H1 (cell line): ENCODE measurements around the gene RNFT2. TPM values are rescaled to one million over a fixed set of nuclear protein-coding genes. Genes with fewer than 3 reads are reported as not detected.

Source experiments
- CTCF ChIA-PET: fragments of 300-600 bp; sonication (Branson Sonifier 250); formaldehyde crosslinking; loops from one replicate; lab custom pipeline; 2021; ENCODE audit not compliant: partially characterized antibody; lab: Charles Lee
- POLR2A ChIA-PET: fragments of 300-600 bp; sonication (Branson Sonifier 250); formaldehyde crosslinking; loops from one replicate; lab custom pipeline; 2021; ENCODE audit warnings: inconsistent platforms; ENCODE audit not compliant: partially characterized antibody; lab: Charles Lee
- DNase-seq, 2 experiments: peaks; one replicate each; pipeline versions ENCODE4 v3.0.0 to v3.0.0-alpha.2; 2010 to 2022; ENCODE audit warnings: low spot score in 2 of 2, low read depth in 1 of 2, mixed read lengths in 1 of 2
- FAIRE-seq: peaks from 2 replicates; lab custom pipeline; 2011; peaks lifted over from hg19 to GRCh38; lab: Jason Lieb, UNC
- H2AFZ ChIP-seq: 2 replicates; pipeline ENCODE4 v1.8.1; 2012; ENCODE audit warnings: low read length, inconsistent platforms
- H2AK5ac ChIP-seq: 2 replicates; pipeline ENCODE4 v1.6.1; 2013; ENCODE audit warnings: low read depth, low read length
- H2BK120ac ChIP-seq: replicated peaks from 2 replicates; pipeline ENCODE3; 2013; ENCODE audit warnings: low read depth, low read length, inconsistent platforms
- H2BK12ac ChIP-seq: 2 replicates; pipeline ENCODE4 v1.6.1; 2013; ENCODE audit warnings: low read depth, low read length
- H2BK15ac ChIP-seq: 2 replicates; pipeline ENCODE4 v1.6.1; 2013; ENCODE audit warnings: low read length
- H2BK20ac ChIP-seq: 2 replicates; pipeline ENCODE4 v1.6.1; 2013; ENCODE audit warnings: low read length
- H2BK5ac ChIP-seq: 2 replicates; pipeline ENCODE4 v1.6.1; 2013; ENCODE audit warnings: low read depth, low read length
- H3K14ac ChIP-seq: 2 replicates; pipeline ENCODE4 v1.6.1; 2013; ENCODE audit warnings: inconsistent platforms; ENCODE audit not compliant: insufficient read length
- H3K18ac ChIP-seq: 2 replicates; pipeline ENCODE4 v1.6.1; 2013; ENCODE audit warnings: low read length; ENCODE audit errors: extremely low read depth
- H3K23ac ChIP-seq: 2 replicates; pipeline ENCODE4 v1.6.1; 2013; ENCODE audit warnings: inconsistent platforms; ENCODE audit not compliant: insufficient read length
- H3K23me2 ChIP-seq: 2 replicates; pipeline ENCODE4 v1.6.1; 2013; ENCODE audit warnings: low read depth, low read length
- H3K27ac ChIP-seq: 2 replicates; pipeline ENCODE4 v1.6.1; 2011; ENCODE audit warnings: low read depth, low read length, inconsistent platforms
- H3K27me3 ChIP-seq, 4 experiments: replicated peaks in 1 of 4; 1 replicate in 1 of 4; 2 replicates in 3 of 4; pipeline versions ENCODE4 v1.6.1 to v1.8.1; 2011 to 2013; ENCODE audit warnings: low read length in 3 of 4, mild to moderate bottlenecking in 3 of 4, inconsistent platforms in 2 of 4, mixed read lengths in 2 of 4, moderate library complexity in 1 of 4; ENCODE audit not compliant: control insufficient read depth in 3 of 4, insufficient read depth in 3 of 4; ENCODE audit errors: extremely low read depth in 1 of 4
- H3K36me3 ChIP-seq, 4 experiments: 2 replicates each; pipeline versions ENCODE4 v1.6.1 to v1.8.1; 2011 to 2013; ENCODE audit warnings: mild to moderate bottlenecking in 4 of 4, low read length in 3 of 4, moderate library complexity in 2 of 4, control low read depth in 1 of 4, inconsistent platforms in 1 of 4; ENCODE audit not compliant: insufficient read depth in 4 of 4, control insufficient read depth in 2 of 4
- H3K4ac ChIP-seq: replicated peaks from 2 replicates; pipeline ENCODE3; 2013; ENCODE audit warnings: low read length, low read depth, mixed read lengths, inconsistent platforms; ENCODE audit not compliant: insufficient read length
- H3K4me1 ChIP-seq, 4 experiments: replicated peaks in 1 of 4; 1 replicate in 1 of 4; 2 replicates in 3 of 4; pipeline versions ENCODE4 v1.6.1 to v1.8.1; 2011 to 2013; ENCODE audit warnings: low read length in 3 of 4, inconsistent platforms in 2 of 4, mixed read lengths in 1 of 4; ENCODE audit not compliant: insufficient read depth in 4 of 4, control insufficient read depth in 3 of 4
- H3K4me2 ChIP-seq, 2 experiments: 2 replicates each; pipeline versions ENCODE4 v1.6.1 to v1.8.1; 2011 to 2013; ENCODE audit warnings: low read depth in 2 of 2, low read length in 2 of 2, control low read depth in 1 of 2, inconsistent platforms in 1 of 2, mild to moderate bottlenecking in 1 of 2; ENCODE audit not compliant: insufficient read depth in 1 of 2
- H3K4me3 ChIP-seq, 4 experiments: fragments of 200-600, 300-600 bp in 1 of 4; sonication (generic), shearing (Covaris generic), sonication (Bioruptor Twin) in 1 of 4; 2 replicates each; pipeline versions ENCODE4 v1.5.1 to v1.8.1; 2011 to 2016; ENCODE audit warnings: low read length in 4 of 4, low read depth in 3 of 4, control low read depth in 2 of 4, inconsistent platforms in 2 of 4, mild to moderate bottlenecking in 2 of 4, mixed read lengths in 1 of 4, moderate library complexity in 1 of 4; ENCODE audit not compliant: insufficient read depth in 2 of 4; ENCODE audit errors: extremely low read depth in 1 of 4
- H3K56ac ChIP-seq: replicated peaks from 2 replicates; pipeline ENCODE3; 2013; ENCODE audit warnings: low read depth, mild to moderate bottlenecking, mixed read lengths, low read length, inconsistent platforms; ENCODE audit not compliant: insufficient read length
- H3K79me1 ChIP-seq: 2 replicates; pipeline ENCODE4 v1.6.1; 2013; ENCODE audit warnings: low read depth, low read length, control low read depth
- H3K79me2 ChIP-seq, 2 experiments: 2 replicates each; pipeline versions ENCODE4 v1.6.1 to v1.8.1; 2012 to 2013; ENCODE audit warnings: low read length in 2 of 2, mild to moderate bottlenecking in 2 of 2, inconsistent platforms in 1 of 2; ENCODE audit not compliant: insufficient read depth in 2 of 2, control insufficient read depth in 1 of 2
- H3K9ac ChIP-seq, 4 experiments: replicated peaks in 1 of 4; 1 replicate in 1 of 4; 2 replicates in 3 of 4; pipeline versions ENCODE4 v1.6.1 to v1.8.1; 2011 to 2013; ENCODE audit warnings: low read depth in 3 of 4, low read length in 3 of 4, control low read depth in 2 of 4, mild to moderate bottlenecking in 2 of 4, moderate library complexity in 2 of 4, inconsistent platforms in 1 of 4; ENCODE audit errors: extremely low read depth in 1 of 4
- H3K9me3 ChIP-seq, 2 experiments: 2 replicates each; pipeline versions ENCODE4 v1.6.1 to v1.8.1; 2012 to 2013; ENCODE audit warnings: mild to moderate bottlenecking in 2 of 2, moderate library complexity in 2 of 2, control low read depth in 1 of 2, inconsistent platforms in 1 of 2, low read depth in 1 of 2, low read length in 1 of 2, mixed read lengths in 1 of 2; ENCODE audit not compliant: insufficient read depth in 2 of 2
- H4K20me1 ChIP-seq, 2 experiments: replicated peaks in 1 of 2; 2 replicates each; pipeline versions ENCODE3 to v1.8.1; 2011 to 2013; ENCODE audit warnings: inconsistent platforms in 2 of 2, low read length in 2 of 2, mild to moderate bottlenecking in 1 of 2; ENCODE audit not compliant: insufficient read depth in 2 of 2, control insufficient read depth in 1 of 2
- H4K5ac ChIP-seq: 2 replicates; pipeline ENCODE4 v1.6.1; 2013; ENCODE audit warnings: low read length, low read depth, mixed read lengths, inconsistent platforms; ENCODE audit not compliant: insufficient read length
- H4K8ac ChIP-seq: 2 replicates; pipeline ENCODE4 v1.8.0; 2013; ENCODE audit warnings: mild to moderate bottlenecking, moderate library complexity, low read length, inconsistent platforms; ENCODE audit not compliant: insufficient read depth; ENCODE audit errors: extremely low read depth
- H4K91ac ChIP-seq: replicated peaks from 2 replicates; pipeline ENCODE3; 2013; ENCODE audit warnings: low read length, mixed read lengths, inconsistent platforms; ENCODE audit not compliant: insufficient read length
- ASH2L ChIP-seq: fragments of 200-600, 300-600 bp; sonication (generic); IDR thresholded peaks from one replicate; pipeline ENCODE4 v1.7.1; 2017; ENCODE audit warnings: low read length
- CEBPB ChIP-seq: IDR thresholded peaks from 2 replicates; pipeline ENCODE4 v1.6.1; 2012; ENCODE audit warnings: low read depth, low read length
- EGR1 ChIP-seq: IDR thresholded peaks from 2 replicates; pipeline ENCODE4 v1.6.1; 2011; ENCODE audit warnings: low read depth, low read length, borderline replicate concordance
- KDM4A ChIP-seq: IDR thresholded peaks from one replicate; pipeline ENCODE4 v1.7.1; 2012; ENCODE audit warnings: low read depth, mild to moderate bottlenecking, moderate library complexity, low read length, inconsistent platforms; ENCODE audit not compliant: severe bottlenecking
- POU5F1 ChIP-seq: IDR thresholded peaks from 2 replicates; pipeline ENCODE4 v1.6.1; 2011; ENCODE audit warnings: low read depth, mild to moderate bottlenecking, low read length, moderate library complexity
- RAD21 ChIP-seq, 2 experiments: IDR thresholded peaks in 1 of 2; conservative IDR thresholded peaks in 1 of 2; 2 replicates each; pipeline ENCODE4 v1.6.1; 2011; ENCODE audit warnings: low read depth in 2 of 2, low read length in 2 of 2, improper control_type of control experiment in 1 of 2, inconsistent platforms in 1 of 2, mild to moderate bottlenecking in 1 of 2, moderate library complexity in 1 of 2
- RBBP5 ChIP-seq: IDR thresholded peaks from 2 replicates; pipeline ENCODE4 v1.7.1; 2012; ENCODE audit warnings: low read depth, mild to moderate bottlenecking, inconsistent platforms, low read length, moderate library complexity, borderline replicate concordance
- SIN3A ChIP-seq, 2 experiments: IDR thresholded peaks in 1 of 2; conservative IDR thresholded peaks in 1 of 2; 2 replicates each; pipeline ENCODE4 v1.6.1; 2011 to 2012; ENCODE audit warnings: low read length in 2 of 2, improper control_type of control experiment in 1 of 2, low read depth in 1 of 2, mild to moderate bottlenecking in 1 of 2
- WGBS, 2 experiments: shearing (Covaris generic) in 1 of 2; methylation state at CpG; one replicate each; pipeline versions ENCODE4 v1.1.6 to v1.1.7; 2013 to 2015; ENCODE audit warnings: low lambda C conversion rate in 2 of 2, mixed read lengths in 2 of 2, inconsistent platforms in 1 of 2, low coverage in 1 of 2, missing lambda C conversion rate in 1 of 2; ENCODE audit not compliant: insufficient replicate concordance in 2 of 2, insufficient coverage in 1 of 2, insufficient read length in 1 of 2; ENCODE audit errors: extremely low coverage in 1 of 2, missing lambda C conversion rate in 1 of 2; 5-methylcytosine and 5-hydroxymethylcytosine counted together
- polyA plus RNA-seq, 7 experiments: library from polyadenylated mRNA; depleted of rRNA in 3 of 7; stranded (reverse) in 5 of 7; unstranded in 2 of 7; fragments of >200 nt in 5 of 7; fragments of 200-250 nt in 2 of 7; gene quantifications; 1 replicate in 5 of 7; 2 replicates in 1 of 7; 4 replicates in 1 of 7; pipeline versions ENCODE4 v1.2.1 to v1.2.3, GENCODE V29; 2011 to 2013; ENCODE audit warnings: missing spikeins in 2 of 7, mixed read lengths in 2 of 7
- total RNA-seq: library from RNA; stranded (reverse); fragmentation: NEBNext Ultra II Directional; extraction: Animal tissue kit (Norgen Biotek cat#: 25700); gene quantifications from 2 replicates; pipeline ENCODE4 v1.2.1, GENCODE V29; 2021

The RNFT2 gene
- total and polyA plus RNA-seq, 2 of the 8 experiments (the other 6 are each of a cell fraction or from before 2014, with no cell fraction given): 14.2 to 33.1 TPM

- Histone ChIP-seq H3K36me3 (peaks cover 0 to 4% (median 0%) of the 10 kb centered on the region in 4 experiments; a peak in 1 of 8 replicates), H3K4me3 (peak overlapping the region; percentile 3 to 50 (median 31); a peak in 5 of 8 replicates), H4K20me1 (peaks cover 2 to 4% of the 10 kb centered on the region in 2 experiments), H3K79me2 (no peaks in the 10 kb centered on the region), H2BK15ac (peak overlapping the region; percentile 95; the same call in 1 of the 2 replicates), H3K27ac (no peak overlapping the region), H3K23me2 (peaks cover 20% of the 10 kb centered on the region; the same call in 1 of the 2 replicates), H2BK20ac (no peak overlapping the region), H2BK5ac (no peak overlapping the region), H4K8ac (no peak overlapping the region; the same call in 1 of the 2 replicates), H3K4me1 (peaks cover 2 to 24% (median 11%) of the 10 kb centered on the region in 4 experiments), H3K9me3 (peaks cover 0 to 3% of the 10 kb centered on the region in 2 experiments; a peak in 1 of 4 replicates), H3K14ac (no peak overlapping the region), H3K56ac (no peak overlapping the region), H2AK5ac (no peak overlapping the region), H2BK12ac (0 out of 2 replicates have a peak overlapping the region, but pooled peaks have one; percentile 12), H3K27me3 (peaks cover 34 to 41% (median 38%) of the 10 kb centered on the region in 4 experiments), H3K18ac (peak overlapping the region; percentile 19), H2AFZ (no peak overlapping the region; the same call in 1 of the 2 replicates), H3K23ac (no peak overlapping the region), H3K79me1 (no peaks in the 10 kb centered on the region), H2BK120ac (no peak overlapping the region), H3K4ac (no peak overlapping the region), H4K91ac (no peak overlapping the region), H3K4me2 (peak overlapping the region; percentile 58 to 86), H3K9ac (no peak overlapping the region), H4K5ac (no peak overlapping the region)
- FAIRE-seq (no peak), DNase-seq (peak in 1 of 2 experiments; percentile 64)
- ChIA-PET POLR2A (interaction anchor here (0.6 to 1.0 kb wide), 4 partner anchors 25 to 167 kb away, joined by 3 read pairs; partner anchors contain the start of gene FBXW8), CTCF (interaction anchor here (0.6 to 1.6 kb wide), 5 partner anchors 11 to 154 kb away, joined by 3 to 7 read pairs (median 3); no protein-coding TSS in a partner anchor)
- 8% methylated on average over 12 of the region's 19 CpGs; no CpG with 5 or more reads in 1 of the 2 experiments for WGBS, 2 experiments
- TF ChIP-seq RBBP5 (peak; percentile 32; the same call in 1 of the 2 replicates), KDM4A (peak; percentile 37), EGR1 (peak; percentile 68; the same call in 1 of the 2 replicates), POU5F1 (no peak), RAD21 (IDR thresholded peaks at IDR 0.05 in 1 of 2, conservative IDR thresholded peaks at IDR 0.05 in 1 of 2; ENCODE audit: low read depth in 2 of 2, low read length in 2 of 2) (no peak), SIN3A (conservative IDR thresholded peaks at IDR 0.05 in 1 of 2, IDR thresholded peaks at IDR 0.05 in 1 of 2; ENCODE audit: low read depth in 1 of 2, low read length in 2 of 2) (peak; percentile 47 to 56; a peak in 1 of 4 replicates), CEBPB (no peak), ASH2L (peak; percentile 38)
Measured at GRCh38 chr12:116876151-116876869, 138.2 kb downstream of the RNFT2 start.
